ENCODE results near the gene MACIR.

MACIR gene

DNA sequence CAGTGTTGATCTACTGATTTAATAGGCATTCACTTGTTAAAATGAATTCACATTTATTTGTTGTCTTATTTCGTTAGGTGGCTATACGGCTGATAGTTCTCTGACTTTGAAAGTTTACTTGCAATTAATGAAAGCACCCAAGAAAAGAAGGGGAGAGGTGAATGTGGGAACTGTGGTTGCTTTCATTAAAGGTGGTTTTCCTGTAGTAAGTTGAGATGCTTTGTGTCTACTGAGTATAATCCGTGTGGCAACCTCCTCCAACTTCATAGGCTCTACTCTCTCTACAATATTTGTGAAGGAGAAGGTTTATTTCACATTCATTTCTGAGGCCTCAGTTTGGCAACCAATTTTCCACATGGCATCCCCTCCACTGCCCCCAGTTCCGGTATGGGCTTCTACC, 12.8 kb upstream of the MACIR start:
- DNase-seq (ENCODE audit: low read depth): no peak

GRCh38 chr5:103247118-103247517, 11.4 kb upstream of the MACIR start:
- no peak for DNase-seq (ENCODE audit: low read depth)

DNA sequence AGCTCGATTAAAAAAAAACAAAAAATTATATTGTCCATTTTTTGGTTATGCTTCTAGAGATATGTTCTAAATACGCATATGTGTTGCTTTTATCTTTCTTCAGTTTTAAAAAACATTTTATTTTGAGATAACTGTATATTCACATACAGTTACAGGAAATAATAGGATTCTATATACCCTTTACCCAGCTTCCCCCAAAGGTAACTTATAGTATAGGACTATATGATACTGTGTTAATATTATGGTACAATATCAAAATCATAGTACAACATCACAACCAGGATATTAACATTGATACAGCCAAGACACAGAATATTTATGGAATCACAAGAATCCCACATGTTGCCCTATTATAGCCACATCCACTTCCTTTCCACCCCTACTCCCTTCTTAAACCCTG, 9.5 kb upstream of the MACIR start:
- no peak for DNase-seq (ENCODE audit: low read depth)

DNA sequence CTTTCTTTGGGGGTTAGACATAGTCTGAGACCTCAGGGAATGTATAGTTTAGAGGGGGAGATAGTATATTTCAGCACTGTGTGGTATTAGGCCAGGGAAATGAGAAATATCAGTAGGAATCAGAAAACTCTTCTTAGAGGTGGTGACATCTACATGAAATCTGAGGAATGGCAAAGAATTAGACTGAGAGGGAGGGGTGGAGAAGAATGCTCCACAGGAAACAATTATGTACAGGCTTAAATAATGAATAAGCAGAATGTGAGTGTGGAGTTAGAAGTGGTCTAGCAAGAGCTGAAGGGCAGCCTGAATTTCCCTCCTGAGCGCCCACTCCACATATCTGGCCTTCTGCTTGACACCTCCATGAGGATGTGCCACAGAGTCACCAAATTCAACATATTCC, 3.6 kb upstream of the MACIR start:
- DNase-seq (ENCODE audit: low read depth): no peak

GRCh38 chr5:103255691-103256090, 2.9 kb upstream of the MACIR start:
- no peak for DNase-seq (ENCODE audit: low read depth)

DNA sequence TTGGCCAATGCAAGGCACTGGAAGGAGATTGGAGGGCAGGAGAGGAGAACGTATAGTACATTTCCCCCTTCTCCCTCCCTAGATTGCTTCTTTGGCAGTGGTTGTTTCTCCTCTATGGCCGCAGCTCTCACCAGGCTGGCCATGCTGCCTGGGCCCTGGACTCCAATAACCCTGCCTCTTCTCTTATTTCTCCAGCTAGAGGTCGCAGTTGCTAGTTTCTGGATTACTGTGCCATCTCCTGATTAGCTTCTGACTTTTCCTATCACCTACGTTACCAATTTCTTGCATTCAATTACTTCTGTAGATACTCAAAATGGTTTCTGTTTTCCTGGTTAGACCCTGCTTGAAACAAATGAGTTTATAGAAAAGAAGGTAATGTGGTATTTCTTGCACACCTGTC, 2.4 kb upstream of the MACIR start:
- DNase-seq (ENCODE audit: low read depth): no peak

- no peak for DNase-seq (ENCODE audit: low read depth)
Observed at GRCh38 chr5:103258957-103259704, 568 bp downstream of the MACIR start.

DNA sequence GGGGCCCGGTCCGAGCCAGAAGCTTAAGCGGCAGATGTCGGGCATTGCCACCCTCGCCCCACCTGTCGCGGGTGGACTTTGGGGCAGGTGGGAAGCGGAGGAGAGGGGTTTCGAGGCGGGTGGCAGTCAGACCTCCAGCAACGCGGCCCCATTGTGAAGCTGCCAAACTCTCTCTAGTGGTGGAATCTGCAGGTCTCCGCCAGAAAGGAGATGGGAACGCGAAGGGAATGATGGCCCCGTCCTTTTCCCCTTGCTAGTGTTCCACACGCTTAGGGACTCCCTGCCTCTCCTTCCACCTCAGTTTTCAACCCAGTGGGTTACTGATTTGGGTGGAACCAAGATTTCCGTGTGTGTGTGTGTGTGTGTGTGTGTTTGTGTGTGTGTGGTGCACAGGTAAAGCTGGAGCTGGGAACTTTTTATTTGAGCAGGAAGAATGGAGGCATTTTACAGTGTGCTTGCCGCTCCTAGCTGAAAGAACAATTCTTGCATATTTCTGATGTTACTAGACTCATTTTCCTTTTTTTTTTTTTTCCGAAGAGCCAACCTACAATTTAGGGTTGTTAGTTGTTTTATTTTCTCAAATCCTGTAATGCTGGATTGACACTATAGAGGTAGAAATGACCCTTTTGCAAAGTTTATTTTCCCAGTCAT, 1.3 kb downstream of the MACIR start:
- DNase-seq (ENCODE audit: low read depth): no peak

GRCh38 chr5:103260951-103261350, 2.4 kb downstream of the MACIR start:
- no peak for DNase-seq (ENCODE audit: low read depth)

GRCh38 chr5:103262422-103262871, 3.9 kb downstream of the MACIR start:
- DNase-seq (ENCODE audit: low read depth): no peak

GRCh38 chr5:103263054-103263453, 4.5 kb downstream of the MACIR start:
- DNase-seq (ENCODE audit: low read depth): no peak

GRCh38 chr5:103264508-103264907, 5.9 kb downstream of the MACIR start:
- DNase-seq (ENCODE audit: low read depth): no peak

- DNase-seq (ENCODE audit: low read depth): no peak
Observed at GRCh38 chr5:103270581-103270980, 12.0 kb downstream of the MACIR start.

DNA sequence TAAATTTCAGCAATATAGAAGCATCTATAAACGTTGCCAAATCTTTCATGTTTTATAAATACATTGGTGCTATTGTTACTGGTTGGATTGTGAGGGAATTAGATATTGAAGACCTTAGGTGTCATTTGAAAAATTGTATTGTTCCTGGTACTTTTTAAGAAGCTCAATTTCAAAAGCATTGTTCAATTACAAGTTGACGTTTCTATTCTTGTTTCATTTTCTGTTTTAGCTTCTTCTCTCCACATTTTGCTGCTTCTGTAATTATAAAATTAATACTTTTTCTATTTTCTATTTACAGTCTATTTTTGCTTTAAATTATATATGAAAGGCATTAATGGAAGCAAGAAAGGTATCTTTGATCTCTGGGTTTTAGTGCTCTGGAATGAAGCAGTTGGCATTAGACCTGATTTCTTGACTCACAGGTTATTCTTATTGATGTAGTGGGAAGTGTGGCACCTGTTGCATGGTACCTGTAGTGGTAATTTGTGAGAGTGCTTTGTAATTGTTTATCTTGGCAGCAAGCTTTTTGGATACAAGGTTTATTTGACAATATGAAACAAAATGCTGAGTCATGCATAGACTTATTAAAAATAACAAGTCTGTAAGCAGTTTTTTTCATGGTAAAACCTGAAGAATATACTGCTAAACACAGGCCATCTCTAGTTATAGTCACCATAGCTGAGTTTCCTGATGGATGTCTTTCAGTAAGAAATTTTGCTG, 13.2 kb downstream of the MACIR start:
- no peak for DNase-seq (ENCODE audit: low read depth)

DNA sequence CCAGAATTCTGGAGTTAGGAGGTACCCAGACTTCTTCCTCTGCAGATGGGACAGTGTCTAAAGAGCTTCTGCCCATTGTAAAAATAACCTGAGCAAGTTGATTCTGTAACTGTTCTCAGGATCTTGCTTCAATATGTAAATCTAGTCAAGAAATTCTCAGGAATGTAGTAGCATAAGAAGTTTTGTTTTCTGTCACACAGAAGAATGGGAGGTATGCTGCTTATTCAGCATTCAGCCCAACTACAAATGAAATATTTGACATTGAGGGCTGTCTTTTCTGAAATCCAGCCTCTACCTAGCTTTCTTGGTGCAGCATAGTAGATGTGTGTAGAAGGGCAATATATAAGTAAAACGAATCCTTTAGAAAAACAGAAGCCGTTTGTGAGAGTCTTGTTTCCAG, 13.8 kb downstream of the MACIR start:
- DNase-seq (ENCODE audit: low read depth): no peak

GRCh38 chr5:103273952-103274351, 15.4 kb downstream of the MACIR start:
- DNase-seq (ENCODE audit: low read depth): no peak

DNA sequence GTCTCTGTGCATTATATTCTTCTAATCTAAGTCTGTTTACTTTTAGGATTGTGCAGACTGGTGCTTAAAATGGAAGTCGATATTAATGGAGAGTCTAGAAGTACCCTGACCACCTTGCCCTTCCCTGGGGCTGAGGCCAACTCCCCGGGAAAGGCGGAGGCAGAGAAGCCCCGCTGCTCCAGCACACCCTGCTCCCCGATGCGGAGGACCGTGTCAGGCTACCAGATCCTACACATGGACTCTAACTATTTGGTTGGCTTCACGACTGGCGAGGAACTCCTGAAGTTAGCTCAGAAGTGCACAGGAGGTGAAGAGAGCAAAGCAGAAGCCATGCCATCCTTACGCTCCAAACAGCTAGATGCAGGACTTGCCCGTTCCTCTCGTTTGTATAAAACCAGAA, 17.3 kb downstream of the MACIR start:
- no peak for DNase-seq (ENCODE audit: low read depth)

DNA sequence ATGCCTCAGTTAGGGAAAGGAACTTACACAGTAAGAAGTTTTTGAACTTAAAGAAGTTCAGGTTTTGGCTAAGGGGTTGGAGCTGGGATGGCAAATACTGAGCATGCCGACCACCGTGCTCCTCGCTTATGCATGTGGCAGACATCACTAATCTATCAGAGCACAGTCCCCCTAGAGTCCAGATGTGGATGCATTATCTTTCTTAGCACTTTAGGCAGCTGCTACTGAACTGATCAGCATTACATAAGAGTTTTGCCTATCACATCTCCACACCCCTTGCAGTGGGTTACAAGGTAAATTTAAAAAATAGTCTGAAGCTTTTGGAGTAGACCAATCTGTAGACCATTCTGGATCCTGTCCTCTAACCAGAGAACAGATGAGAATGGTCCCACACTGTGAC, 22.4 kb downstream of the MACIR start:
- no peak for DNase-seq (ENCODE audit: low read depth)

DNA sequence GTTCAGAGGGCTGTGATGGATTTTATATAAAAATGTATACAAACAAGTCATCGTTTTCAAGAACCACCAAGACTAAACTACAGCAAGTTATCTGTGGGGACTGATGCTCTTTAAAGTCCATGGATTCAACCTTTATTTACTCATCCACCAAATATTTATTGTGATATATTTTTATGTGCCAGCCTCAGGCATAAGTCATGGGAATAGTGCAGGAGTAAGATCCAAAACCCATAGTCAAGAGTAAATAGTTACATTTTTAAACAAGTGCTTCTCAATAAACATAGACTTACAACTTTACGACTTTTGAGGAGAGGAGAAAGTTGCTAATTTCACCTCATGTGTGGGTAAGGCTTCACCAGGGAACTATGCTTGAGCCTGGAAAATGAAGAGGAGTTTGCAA, 24.6 kb downstream of the MACIR start:
- no peak for DNase-seq (ENCODE audit: low read depth)

DNA sequence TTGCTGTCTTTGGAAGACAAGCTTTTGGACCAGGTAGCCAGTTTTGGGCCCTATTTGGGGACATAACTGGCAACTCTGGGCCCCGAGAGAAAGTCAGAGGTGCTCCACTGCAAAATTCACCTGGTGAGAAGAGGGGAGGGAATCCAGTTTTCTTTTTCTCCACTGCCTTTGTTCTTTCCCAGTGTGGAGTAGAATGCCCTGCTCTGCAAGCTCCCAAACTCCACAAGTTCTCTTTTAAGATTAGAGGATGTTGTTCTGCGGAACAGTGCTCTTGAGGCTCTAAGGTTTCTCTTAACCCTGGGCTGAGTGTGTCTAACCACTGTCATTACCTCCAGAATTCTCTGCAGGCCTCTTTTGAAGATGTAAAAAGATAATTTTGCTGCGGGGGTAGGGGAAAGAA, 25.3 kb downstream of the MACIR start:
- DNase-seq (ENCODE audit: low read depth): no peak

DNA sequence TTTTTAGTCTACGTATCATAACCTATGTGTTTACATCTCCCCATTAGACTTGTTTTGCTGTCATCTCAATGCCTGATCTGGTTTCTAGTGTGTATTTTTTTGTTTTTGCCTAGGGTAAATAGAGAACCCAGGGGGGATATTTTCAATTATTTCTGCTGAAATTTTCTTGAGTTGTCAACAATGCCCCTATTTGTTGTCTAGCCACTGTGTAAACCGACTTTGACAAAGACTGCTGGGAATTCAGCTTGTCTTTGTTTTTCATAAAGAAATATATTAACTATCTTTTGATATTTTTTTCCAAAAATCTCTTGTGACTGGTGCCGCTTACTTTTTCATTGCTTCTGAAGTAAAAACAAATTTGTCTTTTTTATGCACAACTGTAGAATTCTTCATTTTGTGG, 28.1 kb downstream of the MACIR start:
- no peak for DNase-seq (ENCODE audit: low read depth)

DNA sequence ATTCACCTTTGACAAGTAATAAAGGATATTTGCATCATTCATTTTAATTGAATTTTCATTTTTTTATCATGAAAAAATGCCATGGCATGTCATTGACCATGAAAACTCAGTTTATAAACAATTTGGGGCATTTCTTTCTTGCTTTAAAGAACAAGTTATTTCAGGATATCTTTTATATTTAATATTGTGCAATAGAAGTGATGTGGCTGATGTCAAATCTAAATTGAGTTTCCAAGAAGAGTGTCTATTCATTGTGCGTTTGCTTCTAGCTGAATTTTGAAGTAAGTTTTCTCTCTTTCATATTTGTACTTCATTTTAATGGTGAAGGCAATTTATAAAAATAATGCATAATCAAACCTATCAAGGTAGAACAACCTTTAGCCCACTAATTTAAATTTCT, 30.5 kb downstream of the MACIR start:
- DNase-seq (ENCODE audit: low read depth): no peak

GRCh38 chr5:103290846-103291245, 32.3 kb downstream of the MACIR start:
- DNase-seq (ENCODE audit: low read depth): no peak
